ENCODE data around the gene PRDM16.

The PRDM16 gene

DNA sequence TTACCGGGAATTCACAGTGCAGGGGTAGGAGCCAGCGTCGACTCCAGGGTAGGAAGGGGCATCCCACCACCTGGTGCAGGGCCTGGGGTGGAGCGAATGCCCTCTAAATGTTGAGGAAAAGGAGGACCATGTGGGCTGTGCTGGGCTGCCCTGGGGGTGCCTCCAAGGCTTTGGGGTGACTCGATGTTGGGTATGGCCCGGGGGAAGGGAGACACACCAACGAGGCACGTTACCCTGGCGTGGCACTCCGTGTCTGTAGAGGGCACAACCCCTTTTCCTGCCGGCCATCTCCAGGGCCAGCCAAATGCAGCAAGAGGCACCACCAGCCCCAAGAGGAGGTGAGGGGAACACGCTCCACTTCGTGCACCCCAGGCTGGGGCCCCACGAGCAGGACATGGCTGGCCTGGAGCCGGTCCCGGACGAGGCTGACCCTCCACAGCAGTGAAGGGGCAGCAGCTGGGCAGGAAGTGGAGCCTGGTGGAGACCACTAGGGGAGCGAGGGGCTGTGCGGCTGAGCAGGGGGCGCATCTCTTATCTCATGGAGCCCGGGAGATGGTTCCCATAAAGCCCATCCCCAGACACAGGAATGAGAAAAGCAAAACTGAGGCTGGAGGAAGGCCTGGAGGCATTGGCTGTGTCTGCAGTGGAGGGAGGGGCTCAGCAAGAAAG, 36.5 kb upstream of the PRDM16 start:
- no peak for DNase-seq (ENCODE audit: low read depth in 2 of 2)

DNA sequence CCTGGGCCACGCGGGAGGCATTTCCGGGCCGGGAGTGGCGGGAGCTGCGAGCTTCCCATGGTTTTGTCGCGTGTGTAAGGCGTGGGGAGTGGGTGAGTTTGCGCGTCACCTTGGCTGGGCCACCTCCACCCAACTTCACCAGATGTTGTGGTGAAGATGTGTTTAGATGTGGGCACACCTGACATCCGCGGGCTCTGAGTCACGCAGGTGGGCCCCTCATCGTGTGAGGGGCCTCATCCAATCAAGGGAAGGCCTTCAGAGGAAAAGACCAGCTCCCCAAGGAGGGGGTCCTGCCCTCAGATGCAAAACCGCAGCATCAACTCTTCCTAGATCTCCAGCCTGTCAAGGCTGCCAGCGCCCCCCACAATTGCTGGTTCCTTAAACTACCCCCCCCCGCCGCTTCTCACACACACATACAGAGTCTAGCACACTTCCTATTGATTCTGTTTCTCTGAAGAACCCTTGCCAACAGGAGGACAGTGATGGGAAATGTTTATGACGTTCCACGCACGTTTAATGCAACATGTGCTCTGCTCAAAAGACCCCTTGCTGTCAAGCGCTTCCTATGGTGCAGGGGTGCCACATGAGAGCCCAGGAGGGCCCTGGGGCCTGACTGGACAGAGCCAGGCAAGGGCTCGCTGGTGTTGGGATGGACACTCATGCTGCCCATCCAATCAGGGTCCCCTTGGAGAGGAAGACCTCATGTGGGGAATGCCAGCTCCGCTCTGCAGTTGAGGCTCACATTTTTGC, 35.8 kb upstream of the PRDM16 start:
- peak; percentile 32 to 34 for DNase-seq (ENCODE audit: low read depth in 2 of 2)

DNA sequence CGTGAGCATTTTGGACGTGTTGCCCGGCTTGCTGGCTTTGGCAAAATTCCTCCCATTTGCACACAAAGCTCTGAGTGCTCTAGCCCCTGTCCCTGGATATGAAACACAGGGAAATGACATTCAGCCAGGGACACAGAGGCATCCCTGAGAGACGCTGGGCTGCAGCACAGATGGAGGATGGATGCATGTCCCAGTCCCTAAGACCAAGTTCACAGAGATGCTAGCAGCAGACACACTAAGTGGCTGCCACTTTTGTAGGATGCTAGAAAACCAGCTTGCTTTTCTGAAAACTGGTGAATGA, 35.3 kb upstream of the PRDM16 start:
- no peak for DNase-seq (ENCODE audit: low read depth in 2 of 2)

DNA sequence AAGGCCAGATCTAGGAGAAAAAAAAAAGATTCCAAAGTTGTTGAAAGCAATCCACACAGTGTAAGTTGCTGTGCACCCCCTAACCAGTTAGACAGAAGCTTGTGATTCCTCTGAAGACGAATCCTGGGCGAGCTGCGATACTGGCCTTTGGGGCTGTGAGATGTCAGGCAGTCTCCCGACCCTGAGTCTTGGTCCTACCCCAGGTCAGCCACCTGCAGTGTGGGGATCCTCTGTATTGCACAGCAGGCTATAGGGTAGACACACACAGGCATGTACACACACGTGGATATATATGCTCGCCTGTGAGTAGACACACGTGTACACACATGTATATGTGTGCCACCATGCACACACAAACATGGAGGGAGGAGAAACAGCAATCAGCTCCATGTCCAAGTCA, 34.8 kb upstream of the PRDM16 start:
- no peak for DNase-seq (ENCODE audit: low read depth in 2 of 2)

DNA sequence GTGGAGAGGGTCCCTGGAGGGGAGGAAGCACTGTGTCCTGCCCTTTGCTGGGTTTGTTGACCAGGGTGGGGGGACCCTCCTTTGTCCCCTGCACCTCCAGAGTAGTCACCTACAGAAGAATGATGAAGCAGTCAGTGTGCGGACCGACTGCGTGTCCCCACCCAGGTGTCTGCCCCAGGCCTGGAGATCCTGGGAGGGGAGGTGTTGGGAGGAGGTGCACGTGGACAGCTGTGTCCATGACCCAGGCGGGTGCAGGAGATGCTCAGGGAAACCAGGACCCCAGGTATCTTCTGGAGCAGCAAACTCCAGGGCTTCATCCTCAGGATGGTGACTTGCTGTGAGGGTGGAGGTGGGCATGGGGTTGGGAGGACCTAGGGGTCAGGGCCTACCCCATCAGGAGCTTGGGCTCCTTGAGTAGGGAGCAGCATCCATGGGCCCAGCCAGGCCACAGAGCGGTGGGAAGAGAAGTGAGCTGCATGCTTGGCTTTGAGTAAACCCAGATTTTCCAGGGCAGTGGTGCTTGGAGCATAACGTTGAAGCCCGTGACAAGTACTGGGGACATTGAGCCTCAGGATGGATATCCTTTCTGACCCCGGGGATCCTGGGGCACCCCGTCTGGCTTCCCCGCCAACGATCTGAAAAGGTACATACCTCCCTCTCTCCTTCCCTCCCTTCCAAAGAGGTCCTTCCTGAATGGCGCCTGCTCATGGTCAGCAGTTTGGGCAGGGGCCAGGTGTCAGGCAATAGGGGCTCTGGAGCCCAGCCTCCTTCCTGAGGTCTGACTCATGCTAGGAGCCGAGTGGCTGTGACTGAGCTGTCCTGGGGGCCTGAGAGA, 34.1 kb upstream of the PRDM16 start:
- no peak for DNase-seq (ENCODE audit: low read depth in 2 of 2)

DNA sequence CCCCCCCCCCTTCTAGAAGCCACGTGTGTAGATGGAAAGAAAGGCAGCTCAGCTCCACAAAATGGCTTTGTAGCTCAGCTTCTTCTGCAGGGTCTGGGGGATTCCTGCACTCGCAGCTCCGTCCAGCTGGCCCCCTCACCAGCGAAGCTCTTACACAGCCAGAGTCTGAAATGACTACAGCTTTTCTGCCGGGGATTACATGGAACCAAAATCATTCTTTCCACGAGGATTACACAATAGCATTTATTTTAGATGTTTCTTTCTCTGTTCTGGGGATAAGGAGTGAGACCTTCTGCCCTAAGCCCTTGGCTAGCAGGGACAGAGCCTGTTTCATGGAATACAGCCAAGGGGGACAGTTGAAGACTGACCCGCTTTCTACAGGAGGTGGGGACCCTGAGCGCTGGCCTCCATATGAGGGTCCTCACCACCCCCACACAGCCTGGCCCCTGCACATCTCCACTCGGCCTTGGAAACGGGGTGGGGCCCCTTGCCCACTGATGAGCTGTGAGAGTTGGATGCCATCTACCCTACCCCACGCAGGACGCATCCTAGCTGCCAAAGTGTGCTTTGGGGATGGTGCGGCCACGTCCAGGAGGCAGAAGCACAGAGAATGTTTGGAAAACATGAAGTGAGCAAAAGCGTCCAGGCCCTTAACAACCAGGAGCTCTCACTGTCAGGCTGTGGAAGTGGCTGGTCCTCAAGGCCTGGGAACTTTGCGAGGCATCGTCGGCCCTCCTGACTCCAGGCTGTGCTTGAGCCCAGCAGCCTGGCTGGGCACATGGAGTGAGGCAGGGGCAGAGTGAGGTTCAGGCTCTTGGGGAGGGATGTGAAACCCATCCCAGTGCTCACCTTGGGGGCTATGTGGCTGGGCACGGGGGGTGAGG, 33.2 kb upstream of the PRDM16 start:
- no peak for DNase-seq (ENCODE audit: low read depth in 2 of 2)

DNA sequence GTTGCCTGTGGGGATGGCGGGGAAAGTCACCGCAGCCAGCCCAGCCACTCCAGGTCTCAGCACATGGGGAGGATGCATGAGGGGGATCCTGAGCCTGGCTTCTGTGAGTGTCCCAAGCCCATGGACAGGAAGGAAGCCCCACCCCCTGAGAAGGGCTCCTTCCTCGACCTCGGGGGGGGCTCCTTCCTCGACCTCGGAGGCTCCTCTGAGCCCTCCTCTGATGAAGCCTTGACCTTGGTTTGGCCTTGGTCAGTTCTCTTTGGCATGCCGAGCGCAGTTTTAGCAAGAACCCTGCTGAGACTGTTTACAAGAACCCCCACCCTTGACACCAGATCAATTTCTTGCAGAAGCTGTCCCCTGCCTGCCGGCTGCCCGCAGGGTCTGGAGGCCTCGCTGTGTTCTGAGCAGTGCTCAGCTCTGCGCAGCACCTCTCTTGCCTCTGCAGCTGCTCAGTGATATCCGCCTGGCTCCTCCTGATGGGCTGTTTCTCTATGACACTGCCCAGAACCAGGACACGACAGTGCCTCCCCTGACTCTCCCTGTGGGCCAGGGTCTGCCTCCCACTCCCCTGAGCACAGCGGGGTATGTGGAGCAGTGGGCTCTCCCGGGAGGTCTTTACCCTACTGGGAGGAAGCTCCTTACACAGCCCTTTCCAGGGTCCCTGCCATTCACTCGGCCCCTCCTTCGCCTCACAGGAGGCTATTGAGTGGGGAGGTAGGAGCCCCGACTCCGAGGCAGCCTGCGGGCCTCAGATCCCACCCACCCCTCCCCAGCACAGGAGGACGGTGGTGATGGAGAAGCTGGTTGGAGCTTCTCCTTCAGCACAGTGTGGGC, 32.3 kb upstream of the PRDM16 start:
- no peak for DNase-seq (ENCODE audit: low read depth in 2 of 2)

DNA sequence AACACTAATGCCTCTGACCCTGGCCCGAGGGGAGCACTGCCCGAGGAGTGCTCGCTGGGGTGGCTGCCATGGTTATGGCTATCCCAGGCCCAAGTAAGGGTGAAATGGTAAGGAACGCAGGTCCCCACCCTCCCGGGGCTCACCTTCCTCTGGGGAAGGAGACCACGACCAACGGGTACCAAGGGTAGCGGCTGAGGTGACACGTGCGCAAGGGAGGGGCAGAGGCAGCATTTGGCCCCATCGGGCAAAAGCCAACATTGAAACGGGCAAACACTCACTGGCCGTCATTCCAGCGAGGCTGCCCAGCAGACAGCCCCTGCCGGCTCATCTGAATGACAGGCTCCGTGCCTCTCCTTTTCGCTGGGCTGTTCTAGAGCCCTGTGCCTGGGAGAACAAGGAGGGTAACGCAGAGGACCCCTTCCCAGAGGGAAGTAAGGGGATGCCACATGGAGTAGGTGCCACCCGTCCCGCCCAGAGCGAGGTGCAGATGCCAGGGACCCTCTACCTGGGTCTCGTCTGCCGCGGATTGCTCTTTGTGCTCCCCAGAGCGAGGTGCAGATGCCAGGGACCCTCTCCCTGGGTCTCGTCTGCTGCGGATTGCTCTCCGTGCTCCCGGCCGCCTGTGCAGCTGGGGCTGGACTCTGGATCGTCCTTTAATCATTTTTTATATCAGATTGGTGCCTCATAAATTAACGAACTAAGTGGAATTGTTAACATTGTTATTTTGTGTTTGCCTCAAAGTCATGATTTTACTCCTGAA, 31.5 kb upstream of the PRDM16 start:
- no peak for DNase-seq (ENCODE audit: low read depth in 2 of 2)

DNA sequence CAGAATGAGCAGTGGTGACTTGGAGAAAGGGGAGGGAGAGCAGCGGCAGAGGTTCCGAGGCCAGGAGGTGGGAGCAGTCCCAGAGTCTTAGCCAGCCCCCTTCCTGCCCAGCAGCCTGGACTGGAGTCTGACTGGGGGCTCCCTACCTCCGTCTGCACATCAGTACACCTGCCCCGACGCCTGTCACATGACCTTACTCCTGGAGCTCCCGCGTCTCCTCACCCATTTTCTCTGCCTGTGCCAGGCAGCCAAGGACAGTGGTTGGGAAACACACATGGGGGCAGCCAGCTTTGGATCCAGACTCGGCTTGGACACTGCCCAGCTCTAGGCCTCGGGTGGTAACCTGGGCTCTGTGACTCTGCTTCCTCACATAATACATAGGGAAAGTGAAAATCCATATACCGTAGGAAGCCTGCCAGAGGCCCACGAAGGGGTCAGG, 30.9 kb upstream of the PRDM16 start:
- DNase-seq (ENCODE audit: low read depth in 2 of 2): no peak

DNA sequence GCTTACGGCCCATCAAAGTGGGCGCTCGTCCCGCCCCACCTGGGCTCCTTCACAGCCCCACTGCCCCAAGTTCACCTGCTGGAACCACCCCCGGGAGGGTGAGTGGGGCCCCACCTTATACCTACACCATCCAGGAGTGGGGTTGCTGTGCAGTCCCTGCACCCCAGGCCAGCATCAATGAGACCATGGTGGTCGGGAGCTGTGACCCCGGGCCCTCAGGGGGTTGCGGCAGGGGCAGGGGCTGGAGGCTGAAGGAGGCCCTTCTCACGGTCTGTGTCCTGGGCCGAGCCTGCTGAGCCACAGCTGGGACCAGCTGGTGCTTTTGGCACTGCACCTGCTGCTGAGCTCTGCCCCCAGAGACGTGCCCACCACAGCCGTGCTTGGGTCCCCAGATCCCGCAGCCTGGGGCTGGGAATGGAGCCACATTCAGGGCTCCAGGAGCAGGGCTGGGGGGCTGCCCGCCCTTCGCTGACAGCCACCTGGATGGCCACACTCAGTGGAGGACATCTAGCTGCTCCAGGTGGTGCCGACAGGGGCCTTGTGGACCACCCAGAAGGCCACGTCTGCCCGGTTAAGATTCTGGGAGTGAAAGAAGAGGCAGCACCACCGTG, 30.3 kb upstream of the PRDM16 start:
- no peak for DNase-seq (ENCODE audit: low read depth in 2 of 2)

DNA sequence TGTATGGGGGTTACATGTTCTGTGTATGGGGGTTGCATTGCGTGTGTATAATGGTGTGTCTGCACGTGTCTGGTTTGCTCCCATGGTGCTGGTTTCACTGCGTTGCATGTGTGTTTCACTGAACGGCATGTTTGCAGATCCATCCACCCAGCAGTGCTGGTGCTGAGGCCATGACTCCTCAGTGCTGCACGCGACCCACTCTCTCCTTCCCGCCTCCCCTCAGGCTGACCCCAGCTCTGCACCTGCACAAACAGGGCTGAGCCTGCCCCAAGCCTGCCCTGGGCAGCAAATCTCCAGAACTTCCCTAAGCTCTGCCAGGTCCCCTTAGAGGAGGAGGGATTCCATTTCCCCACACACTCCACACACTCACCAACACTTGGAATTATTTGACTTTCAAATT, 29.0 kb upstream of the PRDM16 start:
- DNase-seq (ENCODE audit: low read depth in 2 of 2): no peak

DNA sequence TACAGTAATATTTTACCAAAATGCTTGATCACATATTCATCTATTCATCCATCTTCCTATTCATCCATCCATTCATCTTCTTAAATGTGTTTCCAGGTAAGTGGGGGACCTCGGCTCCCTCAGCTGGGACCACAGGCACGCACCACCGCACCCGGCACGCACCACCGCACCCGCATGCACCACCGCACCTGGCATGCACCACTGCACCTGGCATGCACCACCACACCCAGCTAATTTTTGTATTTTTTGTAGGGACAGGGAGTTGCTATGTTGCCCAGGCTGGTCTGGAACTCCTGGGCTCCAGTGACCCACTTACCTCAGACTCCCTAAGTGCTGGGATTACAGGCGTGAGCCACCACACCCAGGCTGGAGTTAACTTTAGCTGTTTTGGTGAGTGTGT, 26.5 kb upstream of the PRDM16 start:
- no peak for DNase-seq (ENCODE audit: low read depth in 2 of 2)

DNA sequence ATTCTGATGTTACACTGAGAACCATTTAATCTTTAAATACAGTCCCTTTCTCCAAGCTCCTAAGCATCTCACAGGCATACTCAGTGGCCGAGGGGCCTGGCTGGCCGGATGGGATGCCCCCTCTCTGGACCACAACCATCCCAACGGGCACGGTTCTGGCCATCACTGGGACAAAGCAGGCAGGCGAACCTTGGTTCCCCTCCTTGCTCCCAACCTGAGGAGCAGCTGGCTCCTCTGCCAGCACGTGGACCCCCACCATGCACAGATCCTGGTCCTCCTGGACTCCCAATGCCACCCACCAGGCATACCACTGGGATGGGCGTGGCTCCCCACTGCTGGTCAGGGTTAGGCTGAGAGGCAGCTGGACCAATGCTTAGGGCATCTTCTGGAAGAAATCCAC, 19.8 kb upstream of the PRDM16 start:
- no peak for DNase-seq (ENCODE audit: low read depth in 2 of 2)

DNA sequence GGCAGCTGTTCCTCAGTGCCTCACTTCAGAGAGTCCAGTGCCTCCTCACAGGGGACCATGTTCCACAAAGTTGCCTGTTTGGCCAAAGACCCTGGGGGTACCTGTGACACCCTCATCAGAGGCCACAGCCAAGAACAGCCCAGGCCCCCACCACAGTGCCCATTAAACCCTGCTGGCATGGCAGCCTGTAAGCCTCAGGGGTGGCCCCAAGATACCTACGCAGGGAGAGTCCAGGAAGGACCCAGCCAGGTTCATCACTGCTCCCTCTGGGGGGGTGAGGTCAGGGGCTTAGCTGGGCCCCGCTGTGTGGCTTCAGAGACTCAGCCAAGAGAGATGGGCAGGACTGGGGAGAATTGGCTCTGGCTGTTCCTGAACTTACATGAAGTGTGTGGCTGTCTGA, 19.1 kb upstream of the PRDM16 start:
- DNase-seq (ENCODE audit: low read depth in 2 of 2): no peak

DNA sequence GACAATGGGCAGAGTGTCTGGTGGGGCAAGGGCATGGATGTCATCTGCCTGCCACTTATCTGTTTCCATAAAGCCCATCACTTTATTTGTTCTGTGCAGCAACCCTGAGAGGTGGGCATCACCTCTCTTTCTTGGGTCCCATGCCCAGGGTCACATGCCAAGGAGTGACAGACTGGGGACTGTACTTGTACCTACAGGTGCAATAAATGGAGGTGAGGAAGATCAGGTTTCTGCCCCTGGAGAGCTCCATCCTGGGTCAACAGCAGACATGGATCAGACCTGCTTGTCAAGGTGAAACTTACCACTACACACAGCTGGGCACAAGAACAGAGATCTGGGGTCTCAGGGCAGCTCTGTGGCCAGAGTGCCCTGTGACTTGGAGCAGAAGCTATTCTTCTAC, 18.4 kb upstream of the PRDM16 start:
- DNase-seq (ENCODE audit: low read depth in 2 of 2): no peak

DNA sequence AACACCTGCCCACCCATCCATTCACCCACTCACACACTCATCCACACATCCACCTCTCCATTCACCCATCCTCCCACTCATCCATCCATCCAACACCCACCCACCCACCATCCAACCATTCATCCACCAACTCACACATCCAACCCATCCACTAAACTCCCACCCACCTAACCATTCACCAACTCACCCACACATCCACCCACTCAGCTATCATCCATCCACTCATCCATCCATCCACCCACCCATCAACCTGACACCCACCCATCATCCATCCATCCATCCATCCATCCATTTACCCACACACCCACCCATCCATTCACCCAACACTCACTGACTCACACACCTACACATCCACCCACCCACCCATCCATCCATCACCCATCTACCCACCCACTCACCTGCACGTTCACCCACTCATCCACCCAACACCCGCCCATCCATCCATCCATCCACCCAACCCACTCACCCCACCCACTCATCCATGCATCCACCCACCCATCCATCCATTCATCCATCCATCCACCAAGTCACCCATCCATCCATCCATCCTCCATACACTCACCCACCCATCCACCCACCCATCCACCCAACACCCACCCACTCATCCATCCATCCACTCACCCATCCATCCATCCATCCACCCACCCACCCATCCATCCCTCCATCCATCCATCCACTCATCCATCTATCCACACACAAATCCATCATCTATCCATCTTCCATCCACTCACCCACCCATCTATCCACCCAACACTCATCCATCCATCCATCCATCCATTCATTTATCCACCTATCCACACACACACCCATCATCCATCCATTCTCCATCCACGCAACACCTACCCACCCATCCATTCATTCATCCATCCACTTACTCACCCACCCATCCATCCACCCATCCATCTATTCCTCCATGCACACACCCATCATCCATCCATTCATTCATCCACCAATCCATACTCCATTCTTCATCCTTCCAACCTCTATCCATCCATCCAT, 17.4 kb upstream of the PRDM16 start:
- no peak for DNase-seq (ENCODE audit: low read depth in 2 of 2)

DNA sequence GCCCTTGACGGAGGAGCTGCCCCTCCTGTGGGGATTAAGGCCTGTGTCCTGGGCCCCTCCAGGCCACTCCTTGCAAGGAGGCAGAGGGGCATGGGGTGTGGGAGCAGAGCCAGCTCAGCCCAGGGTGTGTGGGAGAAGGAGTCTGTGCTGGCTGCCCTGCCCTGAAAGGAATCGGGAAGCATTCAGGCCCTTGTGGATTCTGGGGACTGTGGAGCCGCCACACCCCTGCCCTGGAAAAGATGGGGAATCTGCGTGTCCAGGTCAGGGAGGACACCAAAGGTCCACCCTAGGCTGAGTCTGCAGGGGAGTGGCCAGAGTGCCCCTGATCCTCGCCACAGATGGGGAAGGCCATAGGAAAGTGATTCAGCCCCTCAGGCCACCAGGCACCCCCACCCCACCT, 16.5 kb upstream of the PRDM16 start:
- no peak for DNase-seq (ENCODE audit: low read depth in 2 of 2)

DNA sequence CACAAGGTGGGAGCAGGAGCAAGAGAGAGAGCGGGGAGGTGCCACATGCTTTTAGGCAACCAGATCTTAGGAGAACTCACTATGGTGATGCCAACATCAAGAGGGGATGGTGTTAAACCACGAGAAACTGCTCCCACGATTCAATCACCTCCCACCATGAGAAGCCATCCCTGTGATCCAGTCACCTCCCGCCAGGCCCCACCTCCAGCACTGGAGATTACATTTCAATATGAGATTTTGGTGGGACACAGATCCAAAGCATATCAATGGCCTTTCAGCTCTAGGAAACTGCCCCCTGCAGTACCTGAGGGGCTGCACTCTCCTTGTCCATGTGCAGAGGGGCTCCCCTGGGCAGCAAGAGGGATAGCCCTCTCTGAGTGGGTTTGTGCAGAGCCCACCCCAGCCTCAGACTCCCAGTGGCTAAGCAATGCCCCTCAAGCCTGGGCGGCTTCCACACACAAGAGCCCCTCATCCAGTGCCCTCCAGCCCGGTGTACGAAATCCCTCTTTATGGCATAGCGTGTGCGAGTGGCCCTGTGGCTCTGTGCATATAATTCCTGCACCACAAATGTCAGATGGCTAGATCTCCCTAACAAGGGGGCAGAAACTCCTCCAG, 15.5 kb upstream of the PRDM16 start:
- no peak for DNase-seq (ENCODE audit: low read depth in 2 of 2)

Measured in stimulated activated CD8-positive, alpha-beta memory T cell treated with anti-CD3 and anti-CD28 coated beads, Interleukin-7, amount 100 ng/mL, for 4 hours (primary cell).